OCI-LY3 (cell line): Measurements from ENCODE around the gene FYTTD1.

Experiments used
- CTCF ChIP-seq: fragments of 200-600, 300-600 bp; sonication (generic); IDR thresholded peaks from 2 replicates; pipeline ENCODE4 v1.5.1; 2014; ENCODE audit warnings: antibody characterized with exemption, low read length, low read depth
- EZH2phosphoT487 ChIP-seq: fragments of 200-600 bp; shearing (Covaris generic); IDR thresholded peaks from 2 replicates; pipeline ENCODE4 v1.6.1; 2018; ENCODE audit warnings: antibody characterized with exemption, mixed run types, low read depth

DNA sequence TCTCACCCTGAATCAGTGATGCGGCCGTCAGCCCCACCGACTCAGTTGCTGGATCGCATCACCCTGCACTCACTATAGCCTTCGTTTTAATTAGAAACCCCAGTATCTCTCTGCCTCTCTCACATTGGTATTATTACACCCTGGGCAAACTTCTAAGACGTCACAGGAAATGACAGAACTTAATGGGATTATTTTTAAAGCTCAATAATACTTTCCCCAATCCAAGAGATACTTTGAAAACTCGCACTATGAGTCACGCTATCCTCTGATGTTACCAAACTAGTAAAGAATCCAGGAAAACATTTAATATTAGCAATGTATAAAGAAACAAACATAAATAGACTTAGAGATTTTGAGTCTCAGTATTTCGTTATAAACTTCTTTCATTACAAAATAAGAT lies 49.6 kb upstream of the FYTTD1 start:
- no peak for TF ChIP-seq CTCF
- no peak for TF ChIP-seq EZH2phosphoT487
